ENCODE data around the gene CAPN15. TPM values are rescaled to one million over a fixed set of nuclear protein-coding genes. Genes with fewer than 3 reads are reported as not detected.
A peak's percentile ranks its signal among the peaks of the same experiment; 100 is the strongest.

The CAPN15 gene
- total and polyA plus RNA-seq, 9 of the 15 experiments (the other 6 are each of a cell fraction or from before 2014, with no cell fraction given): 0.62 to 111 (median 14.2) TPM

GRCh38 chr16:583470-583814, 55.9 kb downstream of the CAPN15 start:
- 64% methylated on average over 12 of the region's 16 CpGs for WGBS (ENCODE audit: insufficient coverage, low coverage, missing lambda C conversion rate)
- Histone ChIP-seq H3K9me3 (replicated peaks; ENCODE audit: control insufficient read depth, insufficient read depth, low read depth, low read length) (no peaks in the 10 kb centered on the region), H3K79me2 (ENCODE audit: control insufficient read depth, insufficient read depth, low read length) (peaks cover 16% of the 10 kb centered on the region), H3K4me1 (replicated peaks in 1 of 2; ENCODE audit: control insufficient read depth in 2 of 2, insufficient read depth in 2 of 2, low read length in 2 of 2) (peaks cover 9 to 83% of the 10 kb centered on the region in 2 experiments), H3K27ac (ENCODE audit: extremely low read depth, low read depth, low read length) (no peak overlapping the region), H3K4me3 (no peak overlapping the region), H3K27me3 (ENCODE audit: control insufficient read depth in 2 of 2, insufficient read depth in 2 of 2, low read length in 2 of 2) (no peaks in the 10 kb centered on the region), H3K4me2 (ENCODE audit: insufficient read depth, low read length) (no peak overlapping the region), H3K9ac (ENCODE audit: insufficient read depth in 1 of 2, low read depth in 2 of 2, low read length in 2 of 2) (0 out of 4 replicates have a peak overlapping the region, but pooled peaks of 1 of the 2 experiments have one; percentile 36), H4K20me1 (replicated peaks; ENCODE audit: control insufficient read depth, insufficient read depth, low read length) (peaks cover 10% of the 10 kb centered on the region; the same call in 1 of the 2 replicates), H2AFZ (ENCODE audit: low read depth, low read length) (no peak overlapping the region), H3K36me3 (ENCODE audit: control insufficient read depth, insufficient read depth, low read length) (peaks cover 7% of the 10 kb centered on the region; the same call in 1 of the 3 replicates), H3K9me1 (ENCODE audit: control insufficient read depth, insufficient read depth, low read length) (peaks cover 5% of the 10 kb centered on the region)
- peak in 1 of 4 experiments; percentile 37 for DNase-seq (ENCODE audit: extremely low read depth in 1 of 4, low spot score in 3 of 4)
- no TSS peak for BruUV-seq (replicated peaks)
- POLR2A ChIA-PET: interaction anchor here (0.6 kb wide), 2 partner anchors 66 to 362 kb away, joined by 4 read pairs; no protein-coding TSS in a partner anchor
- CTCF ChIA-PET (ENCODE audit: low intra/inter-chr PET ratio): no interaction called here
- intact Hi-C loops (cut with micrococcal nuclease): no loop called here
- FAIRE-seq: no peak
- in situ Hi-C loops (cut with MboI): no loop called here
- ATAC-seq: no peak
- no peak for TF ChIP-seq ZFP36 (IDR thresholded peaks at IDR 0.05; ENCODE audit: low read depth, low read length, partially characterized antibody)
- peak; percentile 8 for TF ChIP-seq POLR2B (IDR thresholded peaks at IDR 0.05; ENCODE audit: low read depth, partially characterized antibody)
- TF ChIP-seq GATAD2A (IDR thresholded peaks at IDR 0.05): no peak
- no peak for TF ChIP-seq TCF3 (CRISPR knock-in tag; IDR thresholded peaks at IDR 0.05)
- no peak for TF ChIP-seq ETS1 (conservative IDR thresholded peaks at IDR 0.05; ENCODE audit: control insufficient read depth, low read depth, low read length)
- 0 out of 2 replicates have a peak, but pooled peaks have one; percentile 3 for TF ChIP-seq TFAP4 (CRISPR knock-in tag; IDR thresholded peaks at IDR 0.05; ENCODE audit: borderline replicate concordance)
- TF ChIP-seq, protein P1, sequence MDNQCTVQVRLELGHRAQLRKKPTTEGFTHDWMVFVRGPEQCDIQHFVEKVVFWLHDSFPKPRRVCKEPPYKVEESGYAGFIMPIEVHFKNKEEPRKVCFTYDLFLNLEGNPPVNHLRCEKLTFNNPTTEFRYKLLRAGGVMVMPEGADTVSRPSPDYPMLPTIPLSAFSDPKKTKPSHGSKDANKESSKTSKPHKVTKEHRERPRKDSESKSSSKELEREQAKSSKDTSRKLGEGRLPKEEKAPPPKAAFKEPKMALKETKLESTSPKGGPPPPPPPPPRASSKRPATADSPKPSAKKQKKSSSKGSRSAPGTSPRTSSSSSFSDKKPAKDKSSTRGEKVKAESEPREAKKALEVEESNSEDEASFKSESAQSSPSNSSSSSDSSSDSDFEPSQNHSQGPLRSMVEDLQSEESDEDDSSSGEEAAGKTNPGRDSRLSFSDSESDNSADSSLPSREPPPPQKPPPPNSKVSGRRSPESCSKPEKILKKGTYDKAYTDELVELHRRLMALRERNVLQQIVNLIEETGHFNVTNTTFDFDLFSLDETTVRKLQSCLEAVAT (IDR thresholded peaks at IDR 0.05): no peak
- TF ChIP-seq SOX6 (IDR thresholded peaks at IDR 0.05): no peak
- no peak for TF ChIP-seq MAX (CRISPR knock-in tag; IDR thresholded peaks at IDR 0.05)
- no peak for TF ChIP-seq CBX3 (IDR thresholded peaks at IDR 0.05; ENCODE audit: borderline replicate concordance in 1 of 2, low read length in 2 of 2)
- TF ChIP-seq, protein P2, sequence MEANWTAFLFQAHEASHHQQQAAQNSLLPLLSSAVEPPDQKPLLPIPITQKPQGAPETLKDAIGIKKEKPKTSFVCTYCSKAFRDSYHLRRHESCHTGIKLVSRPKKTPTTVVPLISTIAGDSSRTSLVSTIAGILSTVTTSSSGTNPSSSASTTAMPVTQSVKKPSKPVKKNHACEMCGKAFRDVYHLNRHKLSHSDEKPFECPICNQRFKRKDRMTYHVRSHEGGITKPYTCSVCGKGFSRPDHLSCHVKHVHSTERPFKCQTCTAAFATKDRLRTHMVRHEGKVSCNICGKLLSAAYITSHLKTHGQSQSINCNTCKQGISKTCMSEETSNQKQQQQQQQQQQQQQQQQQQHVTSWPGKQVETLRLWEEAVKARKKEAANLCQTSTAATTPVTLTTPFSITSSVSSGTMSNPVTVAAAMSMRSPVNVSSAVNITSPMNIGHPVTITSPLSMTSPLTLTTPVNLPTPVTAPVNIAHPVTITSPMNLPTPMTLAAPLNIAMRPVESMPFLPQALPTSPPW (CRISPR knock-in tag; IDR thresholded peaks at IDR 0.05): no peak
- no peak for TF ChIP-seq MITF (IDR thresholded peaks at IDR 0.05)
- TF ChIP-seq ZNF778 (CRISPR knock-in tag; IDR thresholded peaks at IDR 0.05): no peak
- TF ChIP-seq, protein P3, sequence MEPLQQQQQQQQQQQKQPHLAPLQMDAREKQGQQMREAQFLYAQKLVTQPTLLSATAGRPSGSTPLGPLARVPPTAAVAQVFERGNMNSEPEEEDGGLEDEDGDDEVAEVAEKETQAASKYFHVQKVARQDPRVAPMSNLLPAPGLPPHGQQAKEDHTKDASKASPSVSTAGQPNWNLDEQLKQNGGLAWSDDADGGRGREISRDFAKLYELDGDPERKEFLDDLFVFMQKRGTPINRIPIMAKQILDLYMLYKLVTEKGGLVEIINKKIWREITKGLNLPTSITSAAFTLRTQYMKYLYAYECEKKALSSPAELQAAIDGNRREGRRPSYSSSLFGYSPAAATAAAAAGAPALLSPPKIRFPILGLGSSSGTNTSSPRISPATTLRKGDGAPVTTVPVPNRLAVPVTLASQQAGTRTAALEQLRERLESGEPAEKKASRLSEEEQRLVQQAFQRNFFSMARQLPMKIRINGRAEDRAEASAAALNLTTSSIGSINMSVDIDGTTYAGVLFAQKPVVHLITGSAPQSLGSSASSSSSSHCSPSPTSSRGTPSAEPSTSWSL (CRISPR knock-in tag; IDR thresholded peaks at IDR 0.05; ENCODE audit: borderline replicate concordance): no peak

Data from K562 (cell line).